HepG2 (cell line): ENCODE measurements around the gene ECEL1. TPM values are rescaled to one million over a fixed set of nuclear protein-coding genes. Genes with fewer than 3 reads are reported as not detected.

Experiments used
- EP300 ChIP-seq, 3 experiments: sonication (generic) in 1 of 3; formaldehyde crosslinking in 1 of 3; IDR thresholded peaks; 2 replicates each; pipeline versions ENCODE4 v1.5.1 to v1.6.1; 2011 to 2020; ENCODE audit warnings: low read depth in 2 of 3, low read length in 2 of 3, borderline replicate concordance in 1 of 3, improper control_type of control experiment in 1 of 3, mild to moderate bottlenecking in 1 of 3, missing genetic modification reagents in 1 of 3, moderate library complexity in 1 of 3
- GFI1 ChIP-seq: sonication (generic); formaldehyde crosslinking; IDR thresholded peaks from 2 replicates; pipeline ENCODE4 v1.5.0; 2020; ENCODE audit warnings: missing genetic modification reagents, mild to moderate bottlenecking, borderline replicate concordance
- HHEX ChIP-seq: IDR thresholded peaks from 2 replicates; pipeline ENCODE4 v1.6.1; 2016; ENCODE audit warnings: control low read depth
- HNF4A ChIP-seq: sonication (generic); formaldehyde crosslinking; IDR thresholded peaks from 2 replicates; pipeline ENCODE4 v1.4.0; 2020; ENCODE audit warnings: missing genetic modification reagents
- KLF6 ChIP-seq: IDR thresholded peaks from 2 replicates; pipeline ENCODE4 v1.8.0; 2016; ENCODE audit warnings: missing biosample characterization, missing genetic modification reagents
- MYC ChIP-seq: sonication (generic); formaldehyde crosslinking; IDR thresholded peaks from 2 replicates; pipeline ENCODE4 v1.9.0; 2021; ENCODE audit warnings: missing genetic modification reagents, borderline replicate concordance
- NFKB2 ChIP-seq: sonication (generic); formaldehyde crosslinking; IDR thresholded peaks from 2 replicates; pipeline ENCODE4 v1.4.0; 2020; ENCODE audit warnings: missing genetic modification reagents, borderline replicate concordance
- PATZ1 ChIP-seq: sonication (generic); formaldehyde crosslinking; IDR thresholded peaks from 2 replicates; pipeline ENCODE4 v1.4.0; 2020; ENCODE audit warnings: missing genetic modification reagents
- SALL1 ChIP-seq: sonication (generic); formaldehyde crosslinking; IDR thresholded peaks from 2 replicates; pipeline ENCODE4 v1.8.0; 2022; ENCODE audit warnings: mild to moderate bottlenecking, missing genetic modification reagents
- SMAD1 ChIP-seq: sonication (generic); formaldehyde crosslinking; IDR thresholded peaks from 2 replicates; pipeline ENCODE4 v1.4.0; 2020; ENCODE audit warnings: missing genetic modification reagents, low read depth, mild to moderate bottlenecking, borderline replicate concordance
- SUZ12 ChIP-seq: fragments of 150-350 bp; IDR thresholded peaks from 2 replicates; pipeline ENCODE4 v1.6.1; 2014; ENCODE audit warnings: low read depth, low read length
- TAF1 ChIP-seq: sonication (generic); formaldehyde crosslinking; IDR thresholded peaks from 2 replicates; pipeline ENCODE4 v1.4.0; 2020; ENCODE audit warnings: missing genetic modification reagents
- ZFX ChIP-seq: sonication (generic); formaldehyde crosslinking; IDR thresholded peaks from 2 replicates; pipeline ENCODE4 v1.4.0; 2020; ENCODE audit warnings: mild to moderate bottlenecking, low read depth, missing genetic modification reagents, moderate library complexity
- ZNF280B ChIP-seq: sonication (generic); formaldehyde crosslinking; IDR thresholded peaks from 2 replicates; pipeline ENCODE4 v1.5.0; 2020; ENCODE audit warnings: missing genetic modification reagents, mild to moderate bottlenecking, borderline replicate concordance
- ZNF331 ChIP-seq: sonication (generic); formaldehyde crosslinking; IDR thresholded peaks from 2 replicates; pipeline ENCODE4 v1.4.0; 2020; ENCODE audit warnings: missing genetic modification reagents
- ZNF619 ChIP-seq: sonication (generic); formaldehyde crosslinking; IDR thresholded peaks from 2 replicates; pipeline ENCODE4 v1.4.0; 2020; ENCODE audit warnings: mild to moderate bottlenecking, missing genetic modification reagents
- ZNF687 ChIP-seq: sonication (generic); formaldehyde crosslinking; IDR thresholded peaks from 2 replicates; pipeline ENCODE4 v1.5.1; 2020; ENCODE audit warnings: mild to moderate bottlenecking, missing genetic modification reagents, moderate library complexity
- ZNF7 ChIP-seq: IDR thresholded peaks from 2 replicates; pipeline ENCODE4 v1.6.1; 2016; ENCODE audit warnings: missing biosample characterization, missing genetic modification reagents
- ZNF709 ChIP-seq: sonication (generic); formaldehyde crosslinking; IDR thresholded peaks from 2 replicates; pipeline ENCODE4 v1.5.0; 2020; ENCODE audit warnings: mild to moderate bottlenecking, missing genetic modification reagents
- ZNF747 ChIP-seq: sonication (generic); formaldehyde crosslinking; IDR thresholded peaks from 2 replicates; pipeline ENCODE4 v1.8.1; 2023; ENCODE audit warnings: missing genetic modification reagents, mild to moderate bottlenecking, borderline replicate concordance
- ZNF83 ChIP-seq: sonication (generic); formaldehyde crosslinking; IDR thresholded peaks from 2 replicates; pipeline ENCODE4 v1.4.0; 2020; ENCODE audit warnings: missing genetic modification reagents, mild to moderate bottlenecking, borderline replicate concordance
- polyA plus RNA-seq, 8 experiments: library from polyadenylated mRNA; depleted of rRNA in 3 of 8; stranded (reverse) in 7 of 8; unstranded in 1 of 8; fragments of >200 nt; fragmentation: Illumina TruSeq in 4 of 8; extraction: Trizol in 4 of 8; gene quantifications; 2 replicates each; pipeline versions ENCODE4 v1.2.1 to v1.2.3, GENCODE V29; 2011 to 2016; ENCODE audit warnings: low read depth in 4 of 8, missing spikeins in 1 of 8, mixed read lengths in 1 of 8; ENCODE audit not compliant: insufficient read depth in 1 of 8
- total RNA-seq, 5 experiments: library from RNA; depleted of rRNA; stranded (reverse); fragments of >200 nt; fragmentation: Illumina TruSeq; extraction: Trizol; gene quantifications; 2 replicates each; pipeline ENCODE4 v1.2.3, GENCODE V29; 2016; ENCODE audit warnings: low read depth in 1 of 5

ECEL1 gene
- total and polyA plus RNA-seq, 2 of the 13 experiments (the other 11 are each of a cell fraction or from before 2014, with no cell fraction given) = not detected

- peak; percentile 51; the same call in 1 of the 2 replicates for TF ChIP-seq ZNF687
- TF ChIP-seq HNF4A (CRISPR knock-in tag) = peak; percentile 49; the same call in 1 of the 2 replicates
- no peak for TF ChIP-seq HHEX (CRISPR knock-in tag)
- no peak for TF ChIP-seq SUZ12
- TF ChIP-seq ZNF83 = no peak
- no peak for TF ChIP-seq ZNF7 (CRISPR knock-in tag)
- TF ChIP-seq ZNF280B (CRISPR knock-in tag) = no peak
- TF ChIP-seq EP300 (IDR thresholded peaks at IDR 0.05; ENCODE audit: low read depth in 2 of 2, low read length in 2 of 2) = no peak
- no peak for TF ChIP-seq EP300 (CRISPR knock-in tag; IDR thresholded peaks at IDR 0.05; ENCODE audit: borderline replicate concordance)
- no peak for TF ChIP-seq ZNF619 (CRISPR knock-in tag)
- TF ChIP-seq KLF6 (CRISPR knock-in tag) = no peak
- TF ChIP-seq PATZ1 (CRISPR knock-in tag) = peak; percentile 26; the same call in 1 of the 2 replicates
- 0 out of 2 replicates have a peak, but pooled peaks have one; percentile 20 for TF ChIP-seq SALL1 (CRISPR knock-in tag)
- no peak for TF ChIP-seq ZNF709
- no peak for TF ChIP-seq ZNF331 (CRISPR knock-in tag)
- TF ChIP-seq TAF1 (CRISPR knock-in tag) = 0 out of 2 replicates have a peak, but pooled peaks have one; percentile 7
- TF ChIP-seq ZFX (CRISPR knock-in tag) = 0 out of 2 replicates have a peak, but pooled peaks have one; percentile 34
- 0 out of 2 replicates have a peak, but pooled peaks have one; percentile 22 for TF ChIP-seq GFI1 (CRISPR knock-in tag)
- no peak for TF ChIP-seq NFKB2 (CRISPR knock-in tag)
- TF ChIP-seq MYC = no peak
- TF ChIP-seq SMAD1 (CRISPR knock-in tag) = no peak
- no peak for TF ChIP-seq ZNF747 (CRISPR knock-in tag)
These were observed 39.9 kb downstream of the ECEL1 start (continued) for GRCh38 chr2:232447638-232448303.
